WTC11 (cell line): ENCODE data around the gene MICAL3.

Source experiments
- CBFB ChIP-seq: sonication (generic); formaldehyde crosslinking; IDR thresholded peaks from 2 replicates; pipeline ENCODE4 v1.8.1; 2022; ENCODE audit warnings: mild to moderate bottlenecking, low read depth, missing genetic modification reagents
- CREM ChIP-seq: sonication (generic); formaldehyde crosslinking; IDR thresholded peaks from 2 replicates; pipeline ENCODE4 v1.8.1; 2022; ENCODE audit warnings: mild to moderate bottlenecking, missing genetic modification reagents, moderate library complexity
- CTCF ChIP-seq: fragments of 200-600 bp; IDR thresholded peaks from 2 replicates; pipeline ENCODE4 v1.8.0; 2022; ENCODE audit warnings: antibody characterized with exemption
- E2F4 ChIP-seq: sonication (generic); formaldehyde crosslinking; IDR thresholded peaks from 2 replicates; pipeline ENCODE4 v1.8.1; 2022; ENCODE audit warnings: low read depth, mild to moderate bottlenecking, moderate library complexity, missing genetic modification reagents, borderline replicate concordance
- GRHL2 ChIP-seq: fragments of 250-450 bp; sonication (Bioruptor Pico); IDR thresholded peaks from 2 replicates; pipeline ENCODE4 v1.8.0; 2022; ENCODE audit warnings: mild to moderate bottlenecking, moderate library complexity; ENCODE audit not compliant: insufficient replicate concordance, severe bottlenecking
- MAX ChIP-seq: sonication (generic); formaldehyde crosslinking; IDR thresholded peaks from 2 replicates; pipeline ENCODE4 v1.8.0; 2022; ENCODE audit warnings: mild to moderate bottlenecking, missing genetic modification reagents
- NR2C2 ChIP-seq: sonication (generic); formaldehyde crosslinking; IDR thresholded peaks from 2 replicates; pipeline ENCODE4 v1.8.0; 2022; ENCODE audit warnings: mild to moderate bottlenecking, missing genetic modification reagents
- NR3C1 ChIP-seq: sonication (generic); formaldehyde crosslinking; conservative IDR thresholded peaks from 2 replicates; pipeline ENCODE4 v1.8.1; 2023; ENCODE audit warnings: low read depth, mild to moderate bottlenecking, missing genetic modification reagents
- SMAD4 ChIP-seq: sonication (generic); formaldehyde crosslinking; IDR thresholded peaks from 2 replicates; pipeline ENCODE4 v1.8.0; 2022; ENCODE audit warnings: mild to moderate bottlenecking, missing genetic modification reagents
- TCF7 ChIP-seq: sonication (generic); formaldehyde crosslinking; IDR thresholded peaks from 2 replicates; pipeline ENCODE4 v1.8.0; 2022; ENCODE audit warnings: mild to moderate bottlenecking, low read depth, missing genetic modification reagents, moderate library complexity
- ZBTB21 ChIP-seq: sonication (generic); formaldehyde crosslinking; IDR thresholded peaks from 2 replicates; pipeline ENCODE4 v1.8.1; 2023; ENCODE audit warnings: mild to moderate bottlenecking, missing genetic modification reagents, borderline replicate concordance
- ZNF138 ChIP-seq: sonication (generic); formaldehyde crosslinking; conservative IDR thresholded peaks from 2 replicates; pipeline ENCODE4 v1.8.1; 2022; ENCODE audit warnings: mild to moderate bottlenecking, moderate library complexity, missing genetic modification reagents
- ZNF219 ChIP-seq: sonication (generic); formaldehyde crosslinking; IDR thresholded peaks from 2 replicates; pipeline ENCODE4 v1.8.0; 2023; ENCODE audit warnings: missing genetic modification reagents, mild to moderate bottlenecking, borderline replicate concordance
- ZNF317 ChIP-seq: sonication (generic); formaldehyde crosslinking; IDR thresholded peaks from 2 replicates; pipeline ENCODE4 v1.8.1; 2023; ENCODE audit warnings: low read depth, mild to moderate bottlenecking, moderate library complexity, missing genetic modification reagents, borderline replicate concordance

GRCh38 chr22:17807086-17807485 is 217.3 kb downstream of the MICAL3 start:
- TF ChIP-seq CTCF (no peak), ZNF219 (CRISPR knock-in tag) (no peak), ZBTB21 (CRISPR knock-in tag) (no peak), CBFB (CRISPR knock-in tag) (no peak), E2F4 (CRISPR knock-in tag) (no peak), NR3C1 (CRISPR knock-in tag) (no peak), ZNF138 (no peak), NR2C2 (CRISPR knock-in tag) (no peak), CREM (CRISPR knock-in tag) (no peak), TCF7 (CRISPR knock-in tag) (no peak), SMAD4 (no peak), GRHL2 (CRISPR knock-in tag) (no peak), ZNF317 (CRISPR knock-in tag) (no peak), MAX (no peak)
